WTC11 (cell line): Measurements from ENCODE around the gene ABCA6. TPM values are rescaled to one million over a fixed set of nuclear protein-coding genes. Genes with fewer than 3 reads are reported as not detected.

Experiments used
- ATAC-seq: fragments of 200-7000 bp; cut with Tn5 transposase; 2 replicates; pipeline ENCODE4 v1.10.0; 2021; ENCODE audit warnings: mild to moderate bottlenecking, moderate library complexity
- CTCF ChIA-PET: fragments of 300-600 bp; sonication (Branson Sonifier 250); formaldehyde crosslinking; loops from one replicate; lab custom pipeline; 2021; ENCODE audit warnings: antibody characterized with exemption; lab: Charles Lee
- POLR2A ChIA-PET: fragments of 350-600 bp; sonication (Branson Sonifier 250); formaldehyde crosslinking; loops from one replicate; lab custom pipeline; 2021; ENCODE audit warnings: antibody characterized with exemption; lab: Charles Lee
- DNase-seq: peaks from one replicate; pipeline ENCODE4 v3.0.0; 2021; ENCODE audit warnings: low spot score
- H3K27ac Mint-ChIP-seq: 2 replicates; pipeline ENCODE4 v1.8.0; 2021; ENCODE audit warnings: mixed read lengths
- H3K27me3 Mint-ChIP-seq: 2 replicates; pipeline ENCODE4 v1.8.0; 2021; ENCODE audit warnings: low read depth, mild to moderate bottlenecking, moderate library complexity, mixed read lengths
- H3K36me3 Mint-ChIP-seq: 2 replicates; pipeline ENCODE4 v1.8.0; 2021; ENCODE audit warnings: mixed read lengths
- H3K4me1 Mint-ChIP-seq: 2 replicates; pipeline ENCODE4 v1.8.0; 2022; ENCODE audit warnings: mixed read lengths
- H3K4me3 Mint-ChIP-seq: 2 replicates; pipeline ENCODE4 v1.8.0; 2021; ENCODE audit warnings: mild to moderate bottlenecking, moderate library complexity, mixed read lengths
- H3K9me3 Mint-ChIP-seq: 2 replicates; pipeline ENCODE4 v1.8.0; 2021; ENCODE audit warnings: mixed read lengths
- AR ChIP-seq: fragments of 250-450 bp; sonication (Bioruptor Pico); IDR thresholded peaks from 2 replicates; pipeline ENCODE4 v1.9.0; 2021; ENCODE audit warnings: mild to moderate bottlenecking
- ATF1 ChIP-seq: sonication (generic); formaldehyde crosslinking; IDR thresholded peaks from 2 replicates; pipeline ENCODE4 v1.8.1; 2023; ENCODE audit warnings: mild to moderate bottlenecking, moderate library complexity, missing genetic modification reagents
- CTCF ChIP-seq: fragments of 200-600 bp; IDR thresholded peaks from 2 replicates; pipeline ENCODE4 v1.8.0; 2022; ENCODE audit warnings: antibody characterized with exemption
- E2F1 ChIP-seq: sonication (generic); formaldehyde crosslinking; IDR thresholded peaks from 2 replicates; pipeline ENCODE4 v1.8.0; 2022; ENCODE audit warnings: mild to moderate bottlenecking, missing genetic modification reagents
- E2F5 ChIP-seq: sonication (generic); formaldehyde crosslinking; IDR thresholded peaks from 2 replicates; pipeline ENCODE4 v1.8.1; 2022; ENCODE audit warnings: mild to moderate bottlenecking, moderate library complexity, missing genetic modification reagents
- ELF4 ChIP-seq: sonication (generic); formaldehyde crosslinking; IDR thresholded peaks from 2 replicates; pipeline ENCODE4 v1.8.1; 2022; ENCODE audit warnings: low read depth, mild to moderate bottlenecking, moderate library complexity, missing genetic modification reagents
- ETV6 ChIP-seq: sonication (generic); formaldehyde crosslinking; IDR thresholded peaks from 2 replicates; pipeline ENCODE4 v1.8.1; 2022; ENCODE audit warnings: mild to moderate bottlenecking, missing genetic modification reagents
- FOXP4 ChIP-seq: sonication (generic); formaldehyde crosslinking; IDR thresholded peaks from 2 replicates; pipeline ENCODE4 v1.8.0; 2022; ENCODE audit warnings: mild to moderate bottlenecking, missing genetic modification reagents
- JAZF1 ChIP-seq: fragments of 250-450 bp; sonication (Bioruptor Pico); IDR thresholded peaks from 2 replicates; pipeline ENCODE4 v1.9.0; 2021; ENCODE audit warnings: moderate library complexity, mild to moderate bottlenecking, inconsistent platforms
- JUN ChIP-seq: sonication (generic); formaldehyde crosslinking; IDR thresholded peaks from 2 replicates; pipeline ENCODE4 v1.8.0; 2023; ENCODE audit warnings: mild to moderate bottlenecking, missing genetic modification reagents
- NR1H2 ChIP-seq: sonication (generic); formaldehyde crosslinking; IDR thresholded peaks from 2 replicates; pipeline ENCODE4 v1.9.0; 2021; ENCODE audit warnings: mild to moderate bottlenecking, moderate library complexity, missing genetic modification reagents
- PRDM15 ChIP-seq: sonication (generic); formaldehyde crosslinking; IDR thresholded peaks from 2 replicates; pipeline ENCODE4 v1.8.0; 2022; ENCODE audit warnings: missing genetic modification reagents
- SMAD3 ChIP-seq: sonication (generic); formaldehyde crosslinking; IDR thresholded peaks from 2 replicates; pipeline ENCODE4 v1.8.0; 2022; ENCODE audit warnings: missing genetic modification reagents, mild to moderate bottlenecking, borderline replicate concordance
- SMAD4 ChIP-seq: sonication (generic); formaldehyde crosslinking; IDR thresholded peaks from 2 replicates; pipeline ENCODE4 v1.8.0; 2022; ENCODE audit warnings: mild to moderate bottlenecking, missing genetic modification reagents
- ZBTB21 ChIP-seq: sonication (generic); formaldehyde crosslinking; IDR thresholded peaks from 2 replicates; pipeline ENCODE4 v1.8.1; 2023; ENCODE audit warnings: mild to moderate bottlenecking, missing genetic modification reagents, borderline replicate concordance
- ZNF263 ChIP-seq: sonication (generic); formaldehyde crosslinking; IDR thresholded peaks from 2 replicates; pipeline ENCODE4 v1.8.1; 2022; ENCODE audit warnings: low read depth, mild to moderate bottlenecking, moderate library complexity, missing genetic modification reagents
- ZNF512 ChIP-seq: sonication (generic); formaldehyde crosslinking; IDR thresholded peaks from 2 replicates; pipeline ENCODE4 v1.8.1; 2022; ENCODE audit warnings: missing genetic modification reagents, borderline replicate concordance
- ZNF671 ChIP-seq: fragments of 250-450 bp; sonication (Bioruptor Pico); IDR thresholded peaks from 2 replicates; pipeline ENCODE4 v1.8.0; 2021; ENCODE audit warnings: mild to moderate bottlenecking
- total RNA-seq: library from RNA; stranded (reverse); gene quantifications from 3 replicates; pipeline ENCODE4 v1.2.3, GENCODE V29; 2021

The ABCA6 gene
- total RNA-seq, 1 experiment from 2014 or later: not detected

- TF ChIP-seq E2F1 (no peak), NR1H2 (CRISPR knock-in tag) (no peak), ATF1 (CRISPR knock-in tag) (no peak), ZNF512 (CRISPR knock-in tag) (no peak), SMAD4 (CRISPR knock-in tag) (no peak), FOXP4 (CRISPR knock-in tag) (no peak), ELF4 (CRISPR knock-in tag) (no peak), ZBTB21 (CRISPR knock-in tag) (no peak), PRDM15 (CRISPR knock-in tag) (no peak), ZNF263 (CRISPR knock-in tag) (no peak)
Measured at GRCh38 chr17:69147460-69147859, 5.8 kb upstream of the ABCA6 start (continued).

- Mint-ChIP-seq H3K4me1 (peaks cover 5% of the 10 kb centered on the region), H3K27ac (no peak overlapping the region), H3K27me3 (no peaks in the 10 kb centered on the region), H3K4me3 (no peak overlapping the region), H3K36me3 (no peaks in the 10 kb centered on the region), H3K9me3 (no peaks in the 10 kb centered on the region)
- ATAC-seq: no peak
- no peak for DNase-seq
- ChIA-PET CTCF (no interaction called here), POLR2A (no interaction called here)
- TF ChIP-seq ATF1 (CRISPR knock-in tag): no peak
Measured at GRCh38 chr17:69144331-69145255, 2.9 kb upstream of the ABCA6 start.

GRCh38 chr17:69143683-69144231, 2.1 kb upstream of the ABCA6 start:
- DNase-seq (no peak), ATAC-seq (no peak)
- ChIA-PET CTCF (no interaction called here), POLR2A (no interaction called here)
- no peaks in the 10 kb centered on the region for H3K36me3 Mint-ChIP-seq
- H3K27ac Mint-ChIP-seq: no peak overlapping the region
- no peaks in the 10 kb centered on the region for H3K27me3 Mint-ChIP-seq
- H3K4me3 Mint-ChIP-seq: no peak overlapping the region
- no peaks in the 10 kb centered on the region for H3K9me3 Mint-ChIP-seq
- peaks cover 5% of the 10 kb centered on the region for H3K4me1 Mint-ChIP-seq
- no peak for TF ChIP-seq AR (CRISPR knock-in tag)
- TF ChIP-seq CTCF: no peak
- no peak for TF ChIP-seq ZNF671 (CRISPR knock-in tag)
- no peak for TF ChIP-seq ETV6 (CRISPR knock-in tag)
- no peak for TF ChIP-seq SMAD3
- TF ChIP-seq E2F5: no peak
- TF ChIP-seq JAZF1 (CRISPR knock-in tag): no peak
- no peak for TF ChIP-seq JUN (CRISPR knock-in tag)
